EH (cell line): Measurements from ENCODE around the gene SLC17A9.
"Not testable (repeated sequence)": the region's sequence is repeated elsewhere in the genome, so short reads cannot be mapped to it uniquely, and the experiment has no call there.

ENCODE experiments used
- DNase-seq: peaks from one replicate; pipeline ENCODE4 v3.0.0-alpha.2; 2015; ENCODE audit warnings: low read depth

The SLC17A9 gene

DNA sequence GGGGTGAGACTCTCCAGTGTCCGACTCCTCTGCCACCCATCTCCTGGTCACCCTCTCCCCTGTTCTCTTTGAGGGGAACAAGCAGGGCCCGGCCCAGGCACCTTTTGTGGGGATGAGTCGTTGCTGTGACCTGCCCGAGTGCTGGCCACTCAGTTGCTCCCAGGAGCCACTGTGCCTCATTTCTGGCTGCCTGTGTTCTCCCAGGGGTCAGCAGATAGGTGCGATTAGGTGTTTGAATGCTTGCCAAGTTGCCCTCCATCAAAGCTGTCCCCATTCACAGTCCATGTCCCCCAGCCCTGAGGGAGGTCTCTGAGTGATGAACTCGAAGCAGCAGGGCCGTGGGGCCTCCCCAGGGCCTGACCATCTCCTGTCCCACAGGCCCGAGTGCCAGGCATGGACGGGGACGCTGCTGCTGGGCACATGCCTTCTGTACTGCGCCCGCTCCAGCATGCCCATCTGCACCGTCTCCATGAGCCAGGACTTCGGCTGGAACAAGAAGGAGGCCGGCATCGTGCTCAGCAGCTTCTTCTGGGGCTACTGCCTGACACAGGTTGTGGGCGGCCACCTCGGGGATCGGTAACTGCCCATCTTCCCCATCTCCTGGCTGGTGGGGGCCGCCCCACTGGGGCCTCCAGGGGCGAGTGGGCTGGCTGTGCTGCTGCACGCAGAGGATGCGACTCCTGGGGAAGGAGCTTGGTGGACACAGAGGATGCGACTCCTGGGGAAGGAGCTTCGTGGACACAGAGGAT lies 4.1 kb downstream of the SLC17A9 start:
- DNase-seq = no peak

GRCh38 chr20:62957136-62958117 lies 4.9 kb downstream of the SLC17A9 start:
- DNase-seq = no peak

GRCh38 chr20:62958388-62959100 lies 6.0 kb downstream of the SLC17A9 start:
- DNase-seq = no peak

GRCh38 chr20:62959101-62959971 lies 6.8 kb downstream of the SLC17A9 start:
- DNase-seq = no peak

DNA sequence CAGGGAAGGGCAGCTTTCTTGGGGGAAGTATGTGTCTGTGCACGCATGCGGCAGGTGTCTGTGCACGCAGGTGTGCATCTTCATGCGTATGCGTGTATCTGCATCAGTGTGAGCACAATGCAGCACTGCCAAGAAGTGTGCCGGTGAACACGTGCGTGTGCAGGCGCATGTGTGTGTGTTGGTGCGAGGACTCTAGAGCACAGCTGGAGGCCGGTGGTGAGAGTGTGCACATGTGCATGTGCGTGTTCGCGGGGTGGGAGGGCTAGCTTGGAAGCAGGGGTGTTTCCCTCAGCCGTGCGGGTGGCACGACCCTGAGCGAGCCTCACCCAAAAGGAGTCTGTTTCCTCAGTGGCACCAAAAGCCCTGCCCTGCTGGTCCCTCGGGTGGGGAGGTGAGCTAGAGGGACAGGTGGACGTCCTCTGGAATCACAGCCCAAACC lies 7.5 kb downstream of the SLC17A9 start:
- no peak for DNase-seq

GRCh38 chr20:62960446-62961309 lies 8.2 kb downstream of the SLC17A9 start:
- not testable (repeated sequence) for DNase-seq

- no peak for DNase-seq
Measured at GRCh38 chr20:62961310-62961783, 8.8 kb downstream of the SLC17A9 start.

DNA sequence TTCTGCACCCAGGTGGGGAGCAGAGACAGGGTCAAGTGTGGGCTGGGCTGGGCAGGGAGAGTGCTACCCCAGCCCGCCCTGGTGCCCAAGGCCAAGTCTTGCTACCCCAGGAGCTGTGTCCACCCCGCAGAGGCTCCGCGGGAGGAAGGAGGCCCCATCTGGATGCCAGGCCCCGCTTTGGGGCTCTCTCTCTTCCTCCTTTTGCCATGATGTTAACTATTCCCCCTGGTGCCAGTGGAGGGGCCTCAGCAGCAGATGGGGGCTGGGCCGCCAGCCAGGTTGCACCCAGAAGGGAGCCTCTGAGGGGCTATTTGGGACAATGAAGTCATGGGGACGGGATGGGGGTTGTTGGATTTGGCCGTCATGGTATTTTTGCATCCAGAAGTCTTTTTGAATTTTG lies 9.3 kb downstream of the SLC17A9 start:
- DNase-seq = no peak

- DNase-seq = no peak
Measured at GRCh38 chr20:62962221-62962879, 9.8 kb downstream of the SLC17A9 start.

DNA sequence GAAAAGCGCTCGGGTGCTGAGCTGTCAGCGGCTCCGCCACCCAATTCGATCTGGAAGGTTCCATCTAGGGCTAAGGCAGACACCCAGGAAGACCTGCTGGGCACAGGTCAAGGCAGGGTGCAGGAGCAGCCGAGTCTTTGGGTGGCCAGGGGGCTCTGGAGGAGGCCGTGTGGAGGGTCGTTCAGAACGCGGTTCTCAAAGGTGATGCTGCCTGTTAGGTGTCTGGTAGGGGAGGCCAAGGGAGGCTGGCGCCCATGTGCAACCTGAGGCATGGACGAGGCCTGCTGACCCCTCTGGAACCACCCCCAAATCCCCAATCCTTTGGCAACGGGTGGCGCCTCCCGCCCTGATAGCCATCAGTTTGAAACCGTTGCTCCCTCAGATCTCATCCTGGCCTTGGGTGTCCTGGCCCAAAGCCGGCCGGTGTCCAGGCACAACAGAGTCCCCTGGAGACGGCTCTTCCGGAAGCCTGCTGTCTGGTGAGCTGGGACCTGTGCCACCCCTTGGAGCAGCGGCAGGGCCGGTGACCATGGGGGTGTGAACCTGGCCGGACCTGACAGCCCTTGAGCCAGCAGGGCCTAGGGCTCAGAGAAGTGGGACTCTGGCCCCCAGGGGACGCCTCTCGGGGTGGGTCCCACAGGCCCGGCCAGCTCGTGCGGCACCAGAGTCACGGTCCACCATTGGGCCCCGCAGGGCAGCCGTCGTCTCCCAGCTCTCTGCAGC lies 10.5 kb downstream of the SLC17A9 start:
- no peak for DNase-seq

DNA sequence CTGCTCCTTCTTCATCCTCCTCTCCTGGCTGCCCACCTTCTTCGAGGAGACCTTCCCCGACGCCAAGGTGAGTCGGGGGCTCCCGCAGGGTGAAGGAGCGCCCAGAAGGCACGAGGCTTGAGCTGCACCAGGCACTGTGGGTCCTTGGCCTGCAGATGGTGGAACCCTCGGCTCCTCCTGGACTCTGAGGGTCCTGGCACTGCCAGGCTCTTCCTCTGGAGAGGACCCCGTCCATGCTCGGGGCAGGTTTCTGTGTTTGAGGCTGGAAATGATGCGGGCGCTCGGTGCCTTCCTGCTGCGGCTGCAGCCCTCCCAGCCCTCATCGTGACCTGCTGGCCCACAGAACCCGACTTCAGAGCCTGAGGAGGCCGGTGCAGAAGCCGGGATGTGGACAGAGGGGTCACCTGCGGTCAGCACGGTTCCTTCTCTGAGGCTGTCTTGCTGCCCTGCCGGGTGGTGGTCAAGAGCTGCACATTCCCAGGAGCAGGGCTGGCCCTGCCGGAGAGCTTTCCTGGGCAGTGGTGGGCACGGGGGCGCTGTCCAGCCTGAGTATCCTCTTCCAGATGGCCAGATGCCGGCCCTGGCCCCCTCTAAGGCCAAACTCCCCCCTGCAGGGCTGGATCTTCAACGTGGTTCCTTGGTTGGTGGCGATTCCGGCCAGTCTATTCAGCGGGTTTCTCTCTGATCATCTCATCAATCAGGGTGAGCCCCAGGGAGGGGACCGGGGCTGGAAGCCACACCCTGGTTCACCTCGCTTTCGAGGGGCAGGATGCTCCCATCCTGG lies 11.3 kb downstream of the SLC17A9 start:
- DNase-seq = no peak

- no peak for DNase-seq
Measured at GRCh38 chr20:62964700-62965099, 12.2 kb downstream of the SLC17A9 start.

- DNase-seq = no peak
Measured at GRCh38 chr20:62965363-62965771, 12.9 kb downstream of the SLC17A9 start.

DNA sequence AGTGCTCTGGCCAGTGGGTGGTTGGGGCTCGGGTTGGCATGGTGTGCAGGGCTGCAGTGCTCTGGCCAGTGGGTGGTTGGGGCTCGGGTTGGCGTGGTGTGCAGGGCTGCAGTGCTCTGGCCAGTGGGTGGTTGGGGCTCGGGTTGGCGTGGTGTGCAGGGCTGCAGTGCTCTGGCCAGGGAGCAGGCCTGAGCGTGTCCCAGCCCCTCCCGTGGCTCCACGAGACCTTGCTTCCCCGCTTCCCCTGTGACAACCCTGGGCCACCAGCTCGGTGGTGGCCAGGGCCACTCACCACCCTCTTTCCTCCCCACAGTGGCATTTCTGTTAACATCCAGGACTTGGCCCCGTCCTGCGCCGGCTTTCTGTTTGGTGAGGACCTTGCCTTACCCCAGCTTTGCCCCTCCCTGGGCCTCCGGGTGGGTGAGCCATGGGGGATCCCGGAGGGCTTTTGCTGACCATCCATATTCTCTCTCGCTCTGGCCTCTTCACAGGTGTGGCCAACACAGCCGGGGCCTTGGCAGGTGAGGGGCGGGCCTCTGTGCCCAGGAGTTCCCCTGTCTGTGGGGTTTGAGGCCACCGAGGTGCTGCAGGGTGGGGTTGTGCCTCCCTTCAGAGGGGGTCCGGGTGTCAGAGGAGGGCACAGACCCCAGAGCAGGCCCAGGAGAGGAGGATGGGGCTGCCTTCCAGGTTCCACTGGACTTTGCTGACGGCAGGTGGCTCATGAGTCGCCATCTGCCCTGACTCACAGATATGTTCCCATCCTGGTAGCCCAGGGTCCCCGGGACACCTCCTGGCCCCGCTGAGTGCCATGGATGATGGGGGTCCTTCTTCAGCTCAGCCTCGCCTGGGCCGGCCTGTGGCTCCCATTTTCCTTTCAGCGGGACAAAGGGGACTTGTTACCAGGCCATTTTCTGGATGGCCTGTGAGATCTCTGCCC lies 14.0 kb downstream of the SLC17A9 start:
- DNase-seq = no peak

DNA sequence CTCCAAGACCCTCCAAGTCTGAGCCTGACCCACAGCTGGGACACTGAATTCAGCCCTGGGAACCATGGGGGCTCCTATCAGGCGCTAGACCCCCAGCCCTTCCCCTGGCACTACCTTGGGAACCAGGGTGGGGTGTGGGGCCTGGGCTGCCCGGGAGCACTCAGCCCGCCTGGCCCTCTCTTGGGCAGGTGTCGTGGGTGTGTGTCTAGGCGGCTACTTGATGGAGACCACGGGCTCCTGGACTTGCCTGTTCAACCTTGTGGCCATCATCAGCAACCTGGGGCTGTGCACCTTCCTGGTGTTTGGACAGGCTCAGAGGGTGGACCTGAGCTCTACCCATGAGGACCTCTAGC lies 14.6 kb downstream of the SLC17A9 start:
- no peak for DNase-seq

DNA sequence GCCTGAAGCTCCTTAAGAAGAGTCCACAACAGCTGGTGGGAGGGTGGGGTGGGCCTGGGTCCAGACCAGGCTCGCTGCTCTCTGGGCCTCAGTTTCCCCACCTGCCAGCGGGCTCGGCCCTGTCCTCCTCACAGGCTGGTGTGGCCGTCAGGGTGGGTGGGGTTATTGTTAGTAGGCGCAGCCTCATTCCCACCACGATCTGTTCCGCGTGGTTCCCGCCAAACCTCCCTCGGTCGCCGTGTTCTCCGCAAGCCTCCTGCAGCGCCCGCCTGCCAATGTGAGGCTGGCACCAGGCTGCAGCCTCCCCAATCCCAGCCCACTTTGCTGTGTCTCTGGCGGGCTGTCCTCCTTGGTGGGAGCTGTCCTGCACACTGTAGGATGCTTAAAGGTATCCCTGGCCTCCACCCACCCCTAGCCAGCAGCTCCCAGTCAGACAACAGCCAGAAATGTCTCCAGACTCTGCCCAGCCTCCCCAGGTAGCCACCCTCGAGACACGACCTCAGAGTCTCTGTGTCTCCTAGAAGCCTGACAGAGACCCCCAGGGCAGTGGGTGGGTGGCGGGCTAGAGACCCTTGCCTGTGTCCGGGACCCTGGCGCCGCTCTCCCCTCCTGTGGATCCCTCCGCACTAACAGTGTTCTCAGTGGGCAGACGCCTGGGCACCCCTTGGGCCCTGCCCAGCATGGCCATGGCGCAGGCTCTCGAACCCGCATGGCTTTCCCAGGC lies 15.3 kb downstream of the SLC17A9 start:
- DNase-seq = no peak
